Hepatocyte (in vitro differentiated cells): ENCODE measurements around the gene CPEB3. TPM values are rescaled to one million over a fixed set of nuclear protein-coding genes. Genes with fewer than 3 reads are reported as not detected.

Experiments used
- DNase-seq: peaks from one replicate; pipeline ENCODE4 v3.0.0-alpha.2; 2016; ENCODE audit warnings: low spot score
- H2AFZ ChIP-seq: fragments of 200-600 bp; sonication (generic); 2 replicates; pipeline ENCODE4 v1.6.0; 2016; ENCODE audit warnings: antibody characterized with exemption, mild to moderate bottlenecking
- H3K27ac ChIP-seq: fragments of 200-600 bp; sonication (generic); 2 replicates; pipeline ENCODE4 v1.5.1; 2016; ENCODE audit warnings: mild to moderate bottlenecking
- H3K27me3 ChIP-seq: fragments of 200-600 bp; sonication (generic); 2 replicates; pipeline ENCODE4 v1.6.1; 2016
- H3K36me3 ChIP-seq: fragments of 200-600 bp; sonication (generic); replicated peaks from 2 replicates; pipeline ENCODE4 v1.5.1; 2016; ENCODE audit warnings: low read depth; ENCODE audit not compliant: insufficient read depth
- H3K4me1 ChIP-seq: fragments of 200-600 bp; sonication (generic); 2 replicates; pipeline ENCODE4 v1.5.1; 2016; ENCODE audit warnings: mild to moderate bottlenecking, moderate library complexity; ENCODE audit not compliant: insufficient read depth
- H3K4me2 ChIP-seq: fragments of 200-600 bp; sonication (generic); 2 replicates; pipeline ENCODE4 v1.6.0; 2016
- H3K4me3 ChIP-seq: fragments of 200-600 bp; sonication (generic); 2 replicates; pipeline ENCODE4 v1.5.1; 2016; ENCODE audit warnings: mild to moderate bottlenecking
- H3K79me2 ChIP-seq: fragments of 200-600 bp; sonication (generic); 2 replicates; pipeline ENCODE4 v1.6.0; 2017; ENCODE audit warnings: mild to moderate bottlenecking
- H3K9me2 ChIP-seq: fragments of 200-600 bp; sonication (generic); replicated peaks from 2 replicates; pipeline ENCODE4 v1.6.0; 2017; ENCODE audit warnings: mild to moderate bottlenecking; ENCODE audit not compliant: insufficient read depth
- H3K9me3 ChIP-seq: fragments of 200-600 bp; sonication (generic); 2 replicates; pipeline ENCODE4 v1.5.1; 2016; ENCODE audit warnings: low read depth, mild to moderate bottlenecking
- H4K20me1 ChIP-seq: fragments of 200-600 bp; sonication (generic); 2 replicates; pipeline ENCODE4 v1.6.0; 2016; ENCODE audit warnings: mild to moderate bottlenecking; ENCODE audit not compliant: insufficient read depth, poor library complexity, severe bottlenecking
- CTCF ChIP-seq: fragments of 200-600 bp; sonication (generic); IDR thresholded peaks from 2 replicates; pipeline ENCODE4 v1.5.1; 2016; ENCODE audit warnings: antibody characterized with exemption, mild to moderate bottlenecking; ENCODE audit not compliant: poor library complexity
- EZH2 ChIP-seq: fragments of 200-600 bp; sonication (generic); IDR thresholded peaks from 2 replicates; pipeline ENCODE4 v1.6.1; 2016; ENCODE audit warnings: antibody characterized with exemption, mild to moderate bottlenecking, borderline replicate concordance
- EZH2phosphoT487 ChIP-seq: fragments of 200-600 bp; sonication (generic); IDR thresholded peaks from one replicate; pipeline ENCODE4 v1.6.1; 2018; ENCODE audit warnings: antibody characterized with exemption, mild to moderate bottlenecking, low read depth, moderate library complexity; ENCODE audit not compliant: unreplicated experiment, severe bottlenecking
- WGBS: methylation state at CpG from one replicate; pipeline ENCODE4 v1.1.6; 2016; ENCODE audit warnings: low lambda C conversion rate; ENCODE audit errors: missing lambda C conversion rate; 5-methylcytosine and 5-hydroxymethylcytosine counted together
- polyA plus RNA-seq: library from polyadenylated mRNA; unstranded; fragments of >200 nt; fragmentation: Nextera tagmentation; extraction: Ambion mirVana; gene quantifications from 2 replicates; pipeline ENCODE4 v1.2.1, GENCODE V29; 2016
- total RNA-seq: library from RNA; depleted of rRNA; stranded (reverse); fragments of >200 nt; gene quantifications from 2 replicates; pipeline ENCODE4 v1.2.3, GENCODE V29; 2014

The CPEB3 gene
- total and polyA plus RNA-seq, 2 experiments from 2014 or later: 4.0 to 4.9 TPM

- no peaks in the 10 kb centered on the region for H3K9me3 ChIP-seq
- H3K27ac ChIP-seq: peak overlapping the region; percentile 90
- H3K27me3 ChIP-seq: no peaks in the 10 kb centered on the region
- DNase-seq: peak; percentile 70
- no peaks in the 10 kb centered on the region for H3K36me3 ChIP-seq
- H3K9me2 ChIP-seq: no peaks in the 10 kb centered on the region
- H3K79me2 ChIP-seq: peaks cover 82% of the 10 kb centered on the region
- peak overlapping the region; percentile 61 for H3K4me3 ChIP-seq
- TF ChIP-seq EZH2phosphoT487 (no peak), EZH2 (no peak), CTCF (peak; percentile 57)
- H4K20me1 ChIP-seq: peaks cover 38% of the 10 kb centered on the region
- H3K4me1 ChIP-seq: peaks cover 7% of the 10 kb centered on the region
- H3K4me2 ChIP-seq: peak overlapping the region; percentile 82
- peak overlapping the region; percentile 88 for H2AFZ ChIP-seq
- whole genome bisulfite sequencing: 3% methylated on average over 17 of the region's 17 CpGs
Observed at GRCh38 chr10:92291921-92292845, 1.3 kb upstream of the CPEB3 start.

- peak overlapping the region; percentile 88 for H2AFZ ChIP-seq
- H3K9me3 ChIP-seq: no peaks in the 10 kb centered on the region
- peaks cover 7% of the 10 kb centered on the region for H3K4me1 ChIP-seq
- H3K4me3 ChIP-seq: peak overlapping the region; percentile 61
- peaks cover 82% of the 10 kb centered on the region for H3K79me2 ChIP-seq
- no peak for DNase-seq
- peak overlapping the region; percentile 90 for H3K27ac ChIP-seq
- H4K20me1 ChIP-seq: peaks cover 37% of the 10 kb centered on the region
- WGBS: under 1% methylated on average over 10 of the region's 10 CpGs
- TF ChIP-seq EZH2: no peak
- no peaks in the 10 kb centered on the region for H3K36me3 ChIP-seq
- H3K9me2 ChIP-seq: no peaks in the 10 kb centered on the region
- no peaks in the 10 kb centered on the region for H3K27me3 ChIP-seq
- H3K4me2 ChIP-seq: peak overlapping the region; percentile 82
Observed at GRCh38 chr10:92291616-92291865, 663 bp upstream of the CPEB3 start.

GRCh38 chr10:92290076-92290836 is 622 bp downstream of the CPEB3 start:
- Histone ChIP-seq H3K79me2 (peaks cover 71% of the 10 kb centered on the region), H3K9me2 (no peaks in the 10 kb centered on the region), H3K4me2 (peak overlapping the region; percentile 80), H2AFZ (peak overlapping the region; percentile 80), H3K36me3 (no peaks in the 10 kb centered on the region), H3K27ac (peak overlapping the region; percentile 89), H4K20me1 (peaks cover 25% of the 10 kb centered on the region), H3K4me1 (peaks cover 7% of the 10 kb centered on the region), H3K9me3 (no peaks in the 10 kb centered on the region), H3K27me3 (no peaks in the 10 kb centered on the region), H3K4me3 (peak overlapping the region; percentile 58)
- 2% methylated on average over 31 of the region's 33 CpGs for WGBS
- TF ChIP-seq EZH2phosphoT487 (no peak), EZH2 (no peak), CTCF (no peak)
- peak; percentile 58 for DNase-seq

- no peak overlapping the region for H2AFZ ChIP-seq
- no peaks in the 10 kb centered on the region for H4K20me1 ChIP-seq
- no peaks in the 10 kb centered on the region for H3K4me1 ChIP-seq
- H3K9me3 ChIP-seq: no peaks in the 10 kb centered on the region
- DNase-seq: peak; percentile 33
- peak overlapping the region; percentile 83 for H3K27ac ChIP-seq
- no peaks in the 10 kb centered on the region for H3K9me2 ChIP-seq
- WGBS: 81% methylated on average over 9 of the region's 10 CpGs
- no peaks in the 10 kb centered on the region for H3K36me3 ChIP-seq
- TF ChIP-seq EZH2phosphoT487 (no peak), CTCF (no peak), EZH2 (no peak)
- H3K79me2 ChIP-seq: peaks cover 40% of the 10 kb centered on the region
- H3K4me2 ChIP-seq: peak overlapping the region; percentile 48
- H3K4me3 ChIP-seq: no peak overlapping the region
- no peaks in the 10 kb centered on the region for H3K27me3 ChIP-seq
Observed at GRCh38 chr10:92284112-92284704, 6.7 kb downstream of the CPEB3 start.
